ENCODE data around the gene SLX4IP. TPM values are rescaled to one million over a fixed set of nuclear protein-coding genes. Genes with fewer than 3 reads are reported as not detected.
A peak's percentile ranks its signal among the peaks of the same experiment; 100 is the strongest.
"Not testable (repeated sequence)": the region's sequence is repeated elsewhere in the genome, so short reads cannot be mapped to it uniquely, and the experiment has no call there.

Gene SLX4IP
- total RNA-seq, result 7.1 TPM
- polyA plus RNA-seq, result 1.4 TPM

DNA sequence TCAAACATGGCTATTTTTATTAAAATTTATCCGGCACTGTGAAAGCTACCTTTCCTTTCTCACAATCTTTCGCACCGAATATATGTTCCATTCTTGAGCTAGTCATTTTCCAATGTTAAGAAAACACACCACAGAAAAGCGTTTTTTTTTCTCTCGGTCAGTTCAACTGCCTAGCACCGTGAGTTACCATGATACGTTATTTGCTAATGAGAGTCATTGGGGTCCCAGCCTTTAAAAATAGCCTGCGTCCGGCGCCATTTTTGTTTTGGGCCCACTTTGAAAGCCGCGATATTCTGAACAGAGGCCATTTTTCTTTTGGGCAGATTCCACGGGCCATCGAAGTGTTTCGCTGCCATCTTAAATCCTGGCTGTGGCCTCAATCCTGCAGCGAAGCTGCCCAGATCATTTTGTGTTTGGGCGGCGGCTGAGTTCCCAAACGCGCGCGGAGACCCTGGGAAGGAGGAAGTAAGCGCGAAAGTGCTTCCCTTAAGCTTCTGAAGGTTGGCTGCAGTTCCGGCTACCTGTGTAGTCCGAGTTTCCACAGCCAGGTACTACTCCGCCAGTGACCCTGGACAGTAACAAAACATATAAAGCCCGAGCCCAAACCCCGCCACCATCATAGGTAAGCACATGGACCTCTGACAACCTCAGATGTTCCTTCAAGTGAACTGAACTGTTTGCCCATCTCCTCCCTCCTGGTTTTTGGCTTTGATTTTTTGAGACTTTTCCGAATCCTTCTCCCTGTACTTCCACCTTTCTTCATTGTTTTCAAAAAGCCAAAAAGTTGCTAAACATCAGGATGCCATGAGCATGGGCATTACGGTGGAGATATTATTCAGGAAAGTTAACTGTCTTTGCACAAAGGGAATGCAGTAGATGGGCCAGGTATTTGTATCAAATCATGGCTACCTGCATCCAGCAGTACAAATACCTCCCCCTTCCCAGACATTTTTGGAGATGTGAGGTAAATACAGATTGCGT, at the start of gene SLX4IP:
Gene SLX4IP, plus strand, starts transcription at position 474 of the 981 bp plus-strand sequence. CDS start 22,900 bp downstream, outside the sequence.
- peak; percentile 97 for DNase-seq (ENCODE audit: extremely low spot score)
- peaks cover 4% of the 10 kb centered on the region for H3K4me1 ChIP-seq (ENCODE audit: insufficient read depth)
- 2% methylated on average over 32 of the region's 32 CpGs for WGBS
- peak within 1 kb of the TSS; percentile 88 for H3K4me3 ChIP-seq (ENCODE audit: low read depth, low read length)
- H3K36me3 ChIP-seq (ENCODE audit: insufficient read depth), result no peaks in the 10 kb centered on the region
- peak within 1 kb of the TSS; percentile 58 for H3K27ac ChIP-seq (ENCODE audit: low read depth)

DNA sequence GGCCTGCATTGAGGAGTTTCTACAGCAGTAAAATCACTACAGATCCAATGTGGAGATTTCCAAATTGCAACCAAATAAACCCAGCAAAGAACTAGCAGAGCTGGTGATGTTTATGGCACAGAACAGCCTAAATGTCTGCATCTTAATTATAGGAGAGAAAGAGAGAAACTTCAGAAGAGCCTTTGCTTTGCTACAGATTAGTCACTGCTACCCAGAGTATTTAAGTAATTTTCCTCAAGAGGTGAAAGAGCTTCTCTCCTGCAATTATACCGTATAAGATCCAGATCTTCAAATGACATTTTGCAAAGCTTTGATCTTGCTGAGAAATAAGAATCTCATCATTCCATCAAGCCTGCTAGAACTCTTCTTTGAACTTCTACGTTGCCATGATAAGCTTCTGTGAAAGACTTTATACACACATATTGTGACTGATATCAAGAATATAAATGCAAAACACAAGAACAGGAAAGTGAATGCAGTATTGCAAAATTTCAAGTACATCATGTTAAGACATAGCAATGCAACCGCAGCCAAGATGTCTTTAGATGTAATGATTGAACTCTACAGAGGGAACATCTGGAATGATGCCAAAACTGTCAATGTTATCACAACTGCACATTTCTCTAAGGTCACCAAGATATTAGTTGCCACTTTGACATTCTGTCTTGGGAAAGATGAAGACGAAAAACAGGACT, 49.1 kb upstream of the SLX4IP start:
- Histone ChIP-seq H3K27ac (ENCODE audit: low read depth) (no peak overlapping the region), H3K4me3 (ENCODE audit: low read depth, low read length) (no peak overlapping the region), H3K4me1 (ENCODE audit: insufficient read depth) (no peaks in the 10 kb centered on the region), H3K36me3 (ENCODE audit: insufficient read depth) (no peaks in the 10 kb centered on the region)
- no peak for DNase-seq (ENCODE audit: extremely low spot score)
- 28% methylated on average over 4 of the region's 4 CpGs for WGBS

DNA sequence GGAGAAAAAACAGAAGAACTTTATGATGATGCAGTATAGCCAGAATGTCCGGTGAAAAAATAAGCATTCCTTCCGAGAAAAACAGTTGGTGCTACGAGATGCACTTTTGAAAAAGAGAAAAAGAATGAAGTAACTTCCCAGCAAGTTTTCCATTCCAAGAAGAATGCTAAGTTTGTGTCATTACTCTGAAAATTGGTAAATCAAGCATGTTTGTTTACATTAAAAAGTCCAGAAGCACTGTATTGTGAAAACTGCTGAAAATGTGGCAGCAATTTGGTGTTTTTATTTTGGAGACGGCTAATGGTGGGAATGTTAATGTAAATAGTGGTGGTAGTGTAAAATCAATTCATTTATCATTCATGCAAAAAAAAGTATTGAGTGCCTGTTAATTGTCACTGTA, 47.4 kb upstream of the SLX4IP start:
- Histone ChIP-seq H3K36me3 (ENCODE audit: insufficient read depth) (no peaks in the 10 kb centered on the region), H3K4me3 (ENCODE audit: low read depth, low read length) (no peak overlapping the region), H3K4me1 (ENCODE audit: insufficient read depth) (no peaks in the 10 kb centered on the region), H3K27ac (ENCODE audit: low read depth) (no peak overlapping the region)
- 91% methylated on average over 4 of the region's 4 CpGs for WGBS
- no peak for DNase-seq (ENCODE audit: extremely low spot score)

DNA sequence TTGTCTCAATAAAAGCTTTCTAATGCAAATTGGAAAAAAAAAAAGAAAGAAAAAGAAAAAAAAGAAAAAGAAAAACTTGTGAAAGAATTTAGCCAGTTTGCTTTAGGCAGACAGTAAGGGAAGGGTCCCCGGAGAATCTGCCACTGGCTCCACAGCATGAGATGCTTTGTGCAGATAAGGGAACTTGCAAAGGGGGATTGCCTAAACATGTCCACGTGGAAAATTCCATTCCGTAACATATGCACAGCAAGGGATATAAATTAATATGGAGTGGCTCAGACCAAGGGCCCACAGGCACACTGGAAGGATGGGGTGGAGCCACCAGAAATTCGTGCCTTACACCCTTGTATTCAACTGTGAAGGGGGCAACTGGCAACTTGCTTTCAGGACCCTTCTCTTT, 46.5 kb upstream of the SLX4IP start:
- WGBS, result 46% methylated on average over 4 of the region's 4 CpGs
- Histone ChIP-seq H3K4me3 (ENCODE audit: low read depth, low read length) (no peak overlapping the region), H3K4me1 (ENCODE audit: insufficient read depth) (no peaks in the 10 kb centered on the region), H3K36me3 (ENCODE audit: insufficient read depth) (no peaks in the 10 kb centered on the region), H3K27ac (ENCODE audit: low read depth) (no peak overlapping the region)
- no peak for DNase-seq (ENCODE audit: extremely low spot score)

DNA sequence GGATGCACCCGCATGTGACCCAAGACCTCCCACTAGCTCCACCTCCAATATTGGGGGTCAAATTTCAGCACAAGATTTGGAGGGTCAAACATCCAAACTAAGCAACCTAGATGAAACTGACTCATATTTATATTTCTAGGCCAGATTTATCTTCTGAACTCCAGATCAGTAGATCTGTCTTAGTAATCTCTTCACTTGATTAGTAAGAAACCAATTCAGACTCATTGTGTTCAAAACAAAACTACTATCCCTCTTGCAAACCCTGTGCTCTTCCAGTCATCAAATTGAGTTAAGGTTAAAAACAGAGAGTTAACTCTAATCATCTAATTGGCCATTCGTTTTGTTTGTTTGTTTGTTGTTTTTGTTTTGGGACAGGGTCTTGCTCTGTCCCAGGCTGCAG, 44.4 kb upstream of the SLX4IP start:
- Histone ChIP-seq H3K4me1 (ENCODE audit: insufficient read depth) (no peaks in the 10 kb centered on the region), H3K36me3 (ENCODE audit: insufficient read depth) (no peaks in the 10 kb centered on the region), H3K27ac (ENCODE audit: low read depth) (no peak overlapping the region), H3K4me3 (ENCODE audit: low read depth, low read length) (no peak overlapping the region)
- no peak for DNase-seq (ENCODE audit: extremely low spot score)
- 84% methylated on average over 2 of the region's 2 CpGs for WGBS

DNA sequence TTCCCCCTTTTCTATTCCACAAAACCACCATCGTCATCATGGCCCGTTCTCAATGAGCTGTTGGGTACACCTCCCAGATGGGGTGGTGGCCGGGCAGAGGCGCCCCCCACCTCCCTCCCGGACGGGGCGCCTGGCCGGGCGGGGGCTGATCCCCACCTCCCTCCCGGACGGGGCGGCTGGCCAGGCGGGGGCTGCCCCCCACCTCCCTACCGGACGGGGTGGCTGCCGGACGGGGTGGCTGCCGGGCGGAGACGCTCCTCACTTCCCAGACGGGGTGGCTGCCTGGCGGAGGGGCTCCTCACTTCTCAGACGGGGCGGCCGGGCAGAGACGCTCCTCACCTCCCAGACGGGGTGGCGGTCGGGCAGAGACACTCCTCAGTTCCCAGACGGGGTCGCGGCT, 40.4 kb upstream of the SLX4IP start:
- H3K27ac ChIP-seq (ENCODE audit: low read depth); DNase-seq (ENCODE audit: extremely low spot score); H3K4me1 ChIP-seq (ENCODE audit: insufficient read depth); H3K36me3 ChIP-seq (ENCODE audit: insufficient read depth); H3K4me3 ChIP-seq (ENCODE audit: low read depth, low read length): not testable (repeated sequence)
- WGBS, result 95% methylated on average over 28 of the region's 32 CpGs

DNA sequence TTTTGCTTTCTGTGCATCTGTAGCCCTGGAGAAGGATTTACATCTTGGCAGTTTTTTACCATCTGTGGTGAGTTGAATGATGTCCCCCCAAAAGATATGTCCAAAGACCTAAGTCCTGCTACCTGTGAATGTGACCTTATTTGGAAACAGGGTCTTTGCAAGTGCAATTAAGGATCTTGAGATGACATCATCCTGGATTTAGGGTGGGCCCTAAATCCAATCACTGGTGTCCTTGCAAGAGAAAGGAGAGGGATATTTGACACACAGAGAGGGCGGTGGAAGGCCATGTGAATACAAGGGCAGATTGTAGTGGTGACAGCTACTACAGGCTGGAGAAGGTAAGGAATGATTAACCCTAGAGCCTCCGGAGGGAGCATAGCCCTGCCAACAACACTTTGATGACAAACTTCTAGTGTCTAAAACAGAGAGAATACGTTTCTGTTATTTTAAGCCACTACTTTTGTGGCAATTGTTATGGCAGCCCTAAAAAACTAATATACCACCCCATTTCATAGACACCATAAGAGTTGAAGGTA, 36.2 kb upstream of the SLX4IP start:
- DNase-seq (ENCODE audit: extremely low spot score), result no peak
- WGBS, result 63% methylated on average over 3 of the region's 3 CpGs
- Histone ChIP-seq H3K4me3 (ENCODE audit: low read depth, low read length) (no peak overlapping the region), H3K36me3 (ENCODE audit: insufficient read depth) (no peaks in the 10 kb centered on the region), H3K27ac (ENCODE audit: low read depth) (no peak overlapping the region), H3K4me1 (ENCODE audit: insufficient read depth) (no peaks in the 10 kb centered on the region)

DNA sequence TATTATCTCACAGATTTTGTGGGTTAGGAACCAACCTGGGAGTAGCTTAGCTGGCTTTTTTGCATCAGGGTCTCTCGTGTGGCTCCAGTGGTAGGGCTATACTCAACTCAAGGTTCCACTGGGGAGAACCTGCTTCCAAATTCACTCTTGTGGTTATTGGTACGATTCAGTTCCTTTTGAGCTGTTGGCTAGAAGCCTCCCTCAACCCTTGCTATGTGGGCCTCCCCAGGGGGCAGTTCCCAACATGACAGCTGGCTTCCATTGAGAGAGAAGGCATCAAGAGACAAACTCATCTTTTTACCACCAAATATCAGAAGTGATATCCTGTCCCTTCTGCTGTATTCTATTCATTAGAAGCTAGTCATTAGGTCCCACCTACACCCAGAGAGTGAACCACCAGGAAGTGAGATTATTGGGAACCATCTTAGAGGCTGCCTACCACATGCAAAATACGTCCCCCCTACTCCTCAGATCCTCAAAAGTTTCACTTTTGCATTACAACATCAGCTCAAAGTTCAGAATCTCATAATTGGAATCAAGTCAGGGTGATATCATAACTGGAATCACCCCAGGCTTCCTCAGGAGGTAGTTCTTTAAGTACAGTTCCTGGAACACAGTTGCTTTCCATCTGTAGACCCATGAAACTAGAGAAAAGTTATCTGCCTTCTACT, 32.0 kb upstream of the SLX4IP start:
- no peaks in the 10 kb centered on the region for H3K36me3 ChIP-seq (ENCODE audit: insufficient read depth)
- no peak overlapping the region for H3K27ac ChIP-seq (ENCODE audit: low read depth)
- no peak overlapping the region for H3K4me3 ChIP-seq (ENCODE audit: low read depth, low read length)
- H3K4me1 ChIP-seq (ENCODE audit: insufficient read depth), result no peaks in the 10 kb centered on the region
- no peak for DNase-seq (ENCODE audit: extremely low spot score)
- WGBS, result 83% methylated on average over 3 of the region's 3 CpGs

DNA sequence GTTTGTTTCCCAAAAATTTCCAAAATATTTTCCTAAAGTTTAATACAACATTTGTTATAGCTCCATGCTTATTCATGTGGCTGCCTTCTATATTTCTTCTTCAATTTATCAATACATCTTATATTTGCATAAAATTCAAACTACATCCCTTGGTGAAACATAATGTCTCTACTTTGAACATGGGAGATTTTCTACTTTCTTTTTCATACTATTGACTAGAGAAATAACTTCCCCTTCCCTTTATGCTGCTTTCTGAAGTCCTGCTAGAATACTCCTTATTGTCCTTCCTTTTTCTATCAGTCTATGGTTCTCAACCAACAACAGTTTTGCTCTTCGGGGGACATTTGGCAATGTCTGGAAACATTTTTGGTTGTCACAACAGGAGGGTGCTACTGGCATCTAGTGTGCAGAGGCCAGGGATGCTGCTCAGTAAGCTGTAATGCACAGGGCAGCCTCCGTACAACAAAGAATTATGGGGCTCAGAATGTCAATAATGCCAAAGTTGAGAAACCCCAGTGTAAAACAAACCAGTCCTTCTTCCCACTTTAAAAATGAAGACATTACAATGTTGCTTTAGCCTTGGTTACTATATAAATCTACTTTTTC, 31.0 kb upstream of the SLX4IP start:
- H3K4me1 ChIP-seq (ENCODE audit: insufficient read depth), result no peaks in the 10 kb centered on the region
- no peaks in the 10 kb centered on the region for H3K36me3 ChIP-seq (ENCODE audit: insufficient read depth)

DNA sequence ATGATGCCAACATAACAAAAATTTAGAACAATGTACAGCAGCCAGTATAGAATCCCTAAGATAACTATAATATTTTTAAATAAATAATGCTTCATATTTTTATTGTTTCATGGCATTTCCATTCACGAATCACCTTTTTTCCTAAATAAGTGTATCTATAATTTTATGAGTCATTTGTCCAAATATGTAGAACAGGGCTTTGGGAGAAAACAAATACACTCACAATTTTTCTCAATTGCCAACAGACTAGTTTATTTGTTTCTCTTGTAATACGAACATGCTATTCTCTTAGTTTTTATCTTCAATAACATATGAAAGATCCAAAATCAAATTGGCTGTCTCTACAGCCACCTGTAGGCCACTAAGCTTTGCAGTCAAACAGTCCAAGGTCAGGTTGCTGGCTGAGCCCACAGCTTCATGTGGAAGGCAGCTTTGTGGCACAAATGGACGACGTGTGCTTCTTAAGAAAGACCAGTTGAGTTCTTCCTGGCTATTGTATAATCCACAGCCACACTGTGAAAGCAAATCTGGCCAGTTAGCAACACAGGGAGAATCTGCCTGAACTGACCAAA, 30.1 kb upstream of the SLX4IP start:
- 74% methylated on average over 4 of the region's 4 CpGs for WGBS
- DNase-seq (ENCODE audit: extremely low spot score), result no peak
- no peak overlapping the region for H3K4me3 ChIP-seq (ENCODE audit: low read depth, low read length)
- H3K27ac ChIP-seq (ENCODE audit: low read depth), result no peak overlapping the region
- no peaks in the 10 kb centered on the region for H3K36me3 ChIP-seq (ENCODE audit: insufficient read depth)
- H3K4me1 ChIP-seq (ENCODE audit: insufficient read depth), result no peaks in the 10 kb centered on the region

More for the DNA sequence above, 31.0 kb upstream of the SLX4IP start:
- 87% methylated on average over 2 of the region's 2 CpGs for WGBS
- H3K27ac ChIP-seq (ENCODE audit: low read depth), result no peak overlapping the region
- no peak overlapping the region for H3K4me3 ChIP-seq (ENCODE audit: low read depth, low read length)
- no peak for DNase-seq (ENCODE audit: extremely low spot score)

DNA sequence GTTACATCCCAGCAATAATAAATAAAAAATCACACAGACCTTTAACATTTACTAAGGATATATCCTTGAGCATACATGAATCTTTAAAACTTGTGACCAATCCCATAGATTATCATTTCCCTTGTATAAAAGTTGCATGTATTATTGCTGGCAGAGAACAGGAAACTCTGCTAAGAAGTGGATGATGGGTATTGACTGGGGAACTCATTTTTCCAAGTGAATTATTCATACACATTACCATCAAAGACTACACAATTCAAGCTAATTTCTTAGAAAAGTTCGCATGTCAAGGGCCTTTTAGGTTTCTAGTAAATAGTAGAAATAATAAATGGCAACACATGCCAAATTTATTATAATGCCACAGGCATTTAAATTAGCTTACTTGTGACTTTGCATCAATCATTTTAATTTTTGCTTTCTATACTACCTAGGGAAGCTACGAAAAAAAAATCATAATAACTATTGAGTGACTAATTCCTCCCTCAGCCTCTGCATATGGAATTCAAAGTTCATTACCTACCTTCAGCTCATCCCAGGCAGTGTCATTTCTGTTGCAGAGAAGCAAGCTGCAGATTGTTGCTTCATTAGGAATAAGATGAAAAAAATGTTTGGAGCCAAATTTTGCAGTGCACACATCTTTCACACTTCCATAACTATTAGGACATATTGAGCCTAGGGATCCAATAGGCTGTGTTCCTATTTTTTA, 26.8 kb upstream of the SLX4IP start:
- Histone ChIP-seq H3K4me1 (ENCODE audit: insufficient read depth) (no peaks in the 10 kb centered on the region), H3K4me3 (ENCODE audit: low read depth, low read length) (no peak overlapping the region), H3K27ac (ENCODE audit: low read depth) (no peak overlapping the region), H3K36me3 (ENCODE audit: insufficient read depth) (no peaks in the 10 kb centered on the region)
- WGBS, result 93% methylated on average over 2 of the region's 2 CpGs
- DNase-seq (ENCODE audit: extremely low spot score), result no peak

DNA sequence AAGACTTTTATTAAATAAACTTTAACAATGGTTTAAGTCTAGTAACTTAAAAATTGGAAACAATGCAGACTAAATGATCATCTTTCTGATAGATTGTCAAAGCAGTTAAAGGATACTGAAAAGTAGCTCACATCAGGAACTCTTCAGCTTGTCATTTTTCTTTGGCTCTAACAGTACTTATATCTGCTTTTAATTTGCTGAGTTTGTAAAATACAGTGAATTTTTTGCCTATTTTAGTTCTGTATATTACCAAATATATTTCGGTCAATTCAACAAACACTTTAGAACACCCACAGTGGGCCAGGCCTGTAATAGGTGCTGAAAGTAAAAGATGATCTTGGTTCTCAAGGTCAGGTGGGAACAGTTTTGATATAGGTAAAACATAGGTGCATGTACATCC, 23.4 kb upstream of the SLX4IP start:
- 96% methylated on average over 1 of the region's 1 CpG for WGBS
- H3K27ac ChIP-seq (ENCODE audit: low read depth), result no peak overlapping the region
- DNase-seq (ENCODE audit: extremely low spot score), result no peak
- no peaks in the 10 kb centered on the region for H3K4me1 ChIP-seq (ENCODE audit: insufficient read depth)
- H3K4me3 ChIP-seq (ENCODE audit: low read depth, low read length), result no peak overlapping the region
- H3K36me3 ChIP-seq (ENCODE audit: insufficient read depth), result peaks cover 1% of the 10 kb centered on the region

Measured in urinary bladder (tissue), 4 donors.